Measurements from ENCODE around the gene ITPK1.

DNA sequence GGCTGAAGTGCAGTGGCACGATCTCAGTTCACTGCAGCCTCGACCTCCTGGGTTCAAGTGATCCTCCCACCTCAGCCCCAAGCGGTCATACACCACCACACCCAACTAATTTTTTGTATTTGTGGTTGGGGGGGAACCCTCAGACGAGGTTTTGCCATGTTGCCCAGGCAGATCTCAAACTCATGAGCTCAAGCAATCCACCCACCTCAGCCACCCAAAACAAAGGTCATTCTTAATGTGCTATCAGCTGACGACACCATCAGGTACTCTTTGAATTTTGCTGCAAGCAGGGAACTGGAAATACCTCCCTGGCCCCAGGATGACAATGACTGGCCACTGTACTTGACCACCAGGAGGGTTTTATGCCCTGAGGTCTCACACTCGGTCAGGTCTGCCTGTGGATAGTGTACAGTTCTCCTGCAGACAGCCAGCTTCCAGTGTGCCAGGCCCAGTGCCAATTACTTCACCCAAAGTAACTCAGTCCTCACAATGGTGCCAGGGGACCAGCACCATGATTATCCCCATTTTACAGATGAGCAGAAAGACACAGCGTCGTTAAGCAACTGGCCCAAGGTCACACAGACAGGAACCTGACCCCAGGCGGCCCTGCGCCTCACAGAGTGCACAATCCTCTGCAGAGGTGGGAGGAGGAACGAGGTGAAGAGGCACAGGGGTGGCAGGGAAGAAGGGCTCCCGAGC, 42.9 kb downstream of the ITPK1 start:
- TF ChIP-seq, protein P1, sequence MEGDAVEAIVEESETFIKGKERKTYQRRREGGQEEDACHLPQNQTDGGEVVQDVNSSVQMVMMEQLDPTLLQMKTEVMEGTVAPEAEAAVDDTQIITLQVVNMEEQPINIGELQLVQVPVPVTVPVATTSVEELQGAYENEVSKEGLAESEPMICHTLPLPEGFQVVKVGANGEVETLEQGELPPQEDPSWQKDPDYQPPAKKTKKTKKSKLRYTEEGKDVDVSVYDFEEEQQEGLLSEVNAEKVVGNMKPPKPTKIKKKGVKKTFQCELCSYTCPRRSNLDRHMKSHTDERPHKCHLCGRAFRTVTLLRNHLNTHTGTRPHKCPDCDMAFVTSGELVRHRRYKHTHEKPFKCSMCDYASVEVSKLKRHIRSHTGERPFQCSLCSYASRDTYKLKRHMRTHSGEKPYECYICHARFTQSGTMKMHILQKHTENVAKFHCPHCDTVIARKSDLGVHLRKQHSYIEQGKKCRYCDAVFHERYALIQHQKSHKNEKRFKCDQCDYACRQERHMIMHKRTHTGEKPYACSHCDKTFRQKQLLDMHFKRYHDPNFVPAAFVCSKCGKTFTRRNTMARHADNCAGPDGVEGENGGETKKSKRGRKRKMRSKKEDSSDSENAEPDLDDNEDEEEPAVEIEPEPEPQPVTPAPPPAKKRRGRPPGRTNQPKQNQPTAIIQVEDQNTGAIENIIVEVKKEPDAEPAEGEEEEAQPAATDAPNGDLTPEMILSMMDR (IDR thresholded peaks at IDR 0.05; ENCODE audit: extremely low read depth in 1 of 2, insufficient read depth in 1 of 2, low read depth in 1 of 2, low read length in 2 of 2): no peak
- TF ChIP-seq POLR2AphosphoS5 (IDR thresholded peaks at IDR 0.05; ENCODE audit: insufficient read depth, low read depth, low read length) (no peak), EZH2 (IDR thresholded peaks at IDR 0.05; ENCODE audit: borderline replicate concordance, low read depth, low read length, severe bottlenecking) (no peak), GATA2 (IDR thresholded peaks at IDR 0.05; ENCODE audit: insufficient read depth, insufficient read length, low read depth, low read length) (no peak), POLR2A (IDR thresholded peaks at IDR 0.05; ENCODE audit: low read depth, low read length) (no peak), FOS (IDR thresholded peaks at IDR 0.05; ENCODE audit: borderline replicate concordance, insufficient read depth, low read length) (no peak), MYC (IDR thresholded peaks at IDR 0.05; ENCODE audit: low read depth, low read length) (no peak)
- TF ChIP-seq, protein P2, sequence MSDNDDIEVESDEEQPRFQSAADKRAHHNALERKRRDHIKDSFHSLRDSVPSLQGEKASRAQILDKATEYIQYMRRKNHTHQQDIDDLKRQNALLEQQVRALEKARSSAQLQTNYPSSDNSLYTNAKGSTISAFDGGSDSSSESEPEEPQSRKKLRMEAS (IDR thresholded peaks at IDR 0.05; ENCODE audit: insufficient read depth, insufficient read length): no peak
